Stimulated activated CD4-positive, alpha-beta T cell treated with anti-CD3 and anti-CD28 coated beads, Interleukin-12 subunit alpha, Interleukin-12 subunit beta, amount 100 ng/mL, for 4 hours (primary cell): ENCODE results near the gene FOXB2.
"Not testable (repeated sequence)": the region's sequence is repeated elsewhere in the genome, so short reads cannot be mapped to it uniquely, and the experiment has no call there.

Experiments used
- DNase-seq: peaks from one replicate; pipeline ENCODE4 v3.0.0-alpha.2; 2020

FOXB2 gene

GRCh38 chr9:77016526-77017504 is 2.6 kb upstream of the FOXB2 start:
- DNase-seq, result no peak

GRCh38 chr9:77017505-77017894 is 2.0 kb upstream of the FOXB2 start:
- DNase-seq, result no peak

DNA sequence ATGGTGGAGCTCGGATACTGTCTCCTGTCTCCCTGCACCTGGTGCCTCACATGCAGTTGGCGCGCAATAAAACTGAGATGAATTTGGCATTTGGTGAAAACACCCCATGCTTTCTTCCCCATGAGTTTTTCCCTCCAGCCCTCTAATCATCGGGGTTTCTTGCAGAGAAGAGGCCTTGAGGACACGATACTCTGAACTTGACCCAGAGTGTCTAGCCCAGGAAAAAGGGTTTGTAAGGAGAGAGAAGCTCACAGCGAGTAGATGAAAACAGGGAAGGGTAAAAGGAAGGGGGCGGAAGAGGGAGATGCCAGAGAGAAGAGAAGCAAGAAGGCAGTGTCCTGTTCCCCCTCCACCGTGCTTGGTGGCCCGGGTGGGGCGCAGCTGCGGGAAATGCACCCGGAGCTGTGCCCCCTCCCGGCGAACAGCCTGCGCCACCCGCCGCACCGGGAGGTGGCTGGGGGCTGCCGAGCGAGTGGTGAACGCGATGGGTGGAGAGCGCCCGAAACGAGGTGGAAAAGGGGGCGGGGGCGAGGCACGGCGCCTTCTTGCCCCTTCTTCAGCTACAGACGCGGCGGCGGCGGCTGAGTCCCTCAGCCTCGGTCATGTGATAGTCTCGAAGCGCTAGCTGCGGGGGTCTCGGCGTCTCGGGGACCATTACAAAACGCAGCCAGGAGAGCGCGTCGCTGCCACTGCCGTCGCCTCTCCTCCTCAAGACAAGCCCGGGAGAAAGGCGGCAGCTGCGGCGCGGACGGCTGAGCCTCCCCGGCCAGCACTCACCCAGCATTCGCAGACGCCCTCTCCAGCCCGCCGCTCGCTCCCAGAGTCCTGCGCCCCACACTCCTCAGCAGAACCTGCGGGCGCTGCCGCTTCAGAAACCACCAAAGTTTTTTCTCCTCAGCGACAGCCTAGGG is 1.1 kb upstream of the FOXB2 start:
- no peak for DNase-seq

DNA sequence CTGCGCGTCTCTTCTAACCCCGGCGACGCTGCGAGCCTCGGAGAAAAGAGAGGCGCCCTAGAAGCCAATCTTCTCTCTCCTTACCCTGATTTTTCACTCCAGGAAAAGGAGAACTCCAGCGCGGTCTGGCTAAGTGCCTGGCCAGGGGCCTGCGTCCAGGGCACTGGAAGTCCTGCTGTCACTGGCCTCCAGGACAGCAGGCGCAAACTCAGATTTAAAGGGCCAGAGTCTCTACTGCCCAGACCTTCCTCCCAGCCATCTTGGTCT is 553 bp upstream of the FOXB2 start:
- DNase-seq, result no peak

GRCh38 chr9:77019926-77020412 is 514 bp downstream of the FOXB2 start:
- no peak for DNase-seq

- no peak for DNase-seq
Observed at GRCh38 chr9:77020413-77021290, 1.2 kb downstream of the FOXB2 start.

GRCh38 chr9:77021291-77021894 is 1.9 kb downstream of the FOXB2 start:
- DNase-seq, result no peak

- DNase-seq, result no peak
Observed at GRCh38 chr9:77021922-77022782, 2.7 kb downstream of the FOXB2 start.

DNA sequence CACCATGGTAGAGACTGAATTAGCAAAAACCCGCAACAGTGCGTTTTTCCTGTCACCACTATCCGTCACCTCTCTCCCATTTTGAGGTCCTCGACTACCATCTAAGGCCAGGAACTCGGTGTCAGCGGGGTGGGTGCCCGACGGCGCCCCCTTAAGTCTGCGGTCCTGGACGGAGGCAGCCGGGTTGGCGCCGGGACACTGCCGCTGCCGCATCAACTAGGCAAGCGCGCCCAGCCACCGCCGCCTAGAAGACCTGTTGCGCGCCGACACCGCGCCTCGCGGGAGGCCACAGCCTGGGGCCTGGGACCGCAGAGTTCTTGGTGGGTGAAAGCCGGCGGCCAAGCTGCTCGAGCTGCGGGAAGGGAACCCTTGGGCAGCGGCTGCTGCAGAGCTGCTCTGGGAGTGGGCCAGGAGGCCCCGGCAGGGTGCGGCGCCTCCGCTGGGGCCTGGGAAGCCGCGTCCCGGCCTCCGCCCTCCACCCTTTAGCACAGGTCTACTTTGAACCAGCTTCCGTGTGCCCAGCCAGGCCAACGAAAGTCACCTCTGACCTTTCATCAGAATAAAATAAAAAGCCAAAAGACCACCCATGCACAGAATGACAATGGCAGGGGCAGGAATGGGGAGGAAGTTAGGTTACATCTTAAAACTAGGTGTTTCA is 3.5 kb downstream of the FOXB2 start:
- DNase-seq, result no peak

DNA sequence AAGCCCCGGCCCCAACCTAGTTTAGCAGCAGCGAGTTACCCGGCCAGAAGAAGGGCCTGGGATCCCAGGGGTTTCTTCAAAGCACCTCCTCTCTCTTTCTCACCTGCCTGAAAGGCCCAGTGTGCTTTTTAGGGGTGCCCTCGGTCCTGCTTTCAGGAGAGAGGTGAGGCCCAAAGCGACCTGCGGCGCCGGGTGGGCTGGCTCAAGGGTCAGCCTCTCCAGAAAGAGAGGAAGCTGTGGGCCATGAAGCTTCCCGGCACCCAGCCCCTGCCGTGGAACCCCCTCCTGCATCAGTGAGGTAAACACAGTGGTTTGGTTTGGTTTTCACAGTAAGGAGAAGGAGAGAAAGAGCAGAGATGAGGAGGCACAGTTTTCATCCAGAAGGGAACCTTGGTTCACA is 4.3 kb downstream of the FOXB2 start:
- no peak for DNase-seq

DNA sequence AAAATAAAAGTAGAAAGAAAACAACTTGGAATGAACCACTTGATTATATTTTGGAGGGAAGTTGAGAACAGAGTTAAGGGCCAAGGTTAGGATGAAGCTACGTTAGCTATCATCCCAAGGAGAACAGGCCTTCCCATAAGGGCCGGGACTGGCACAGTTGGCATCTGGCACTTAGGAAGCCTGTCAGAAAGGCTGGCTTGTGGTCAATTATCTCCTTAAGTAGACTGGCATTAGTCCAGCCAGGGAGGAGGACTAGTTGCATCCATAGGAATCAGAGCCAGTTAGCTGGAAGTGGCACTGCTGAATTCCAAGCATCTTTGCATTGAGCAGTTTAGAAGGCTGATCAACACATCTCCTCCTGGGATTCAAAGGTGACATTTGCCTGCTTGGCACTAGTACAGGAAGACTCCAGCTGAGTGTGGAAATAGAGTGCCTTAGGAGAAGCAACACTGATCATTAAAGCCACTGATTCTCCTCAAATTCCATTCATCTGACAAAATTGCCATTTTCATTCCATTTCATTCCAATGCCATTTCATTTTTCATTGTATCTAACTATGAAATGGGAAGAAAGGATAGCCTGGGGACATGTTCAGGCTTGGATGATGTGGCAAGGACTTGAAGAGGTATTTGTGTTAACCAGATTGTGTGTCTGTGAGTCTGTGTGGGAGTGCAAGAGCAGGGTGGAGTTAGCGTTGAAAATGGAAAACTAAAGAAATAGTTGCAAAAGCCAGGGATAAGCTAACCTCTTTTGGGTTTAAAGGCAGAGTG is 5.5 kb downstream of the FOXB2 start:
- DNase-seq, result no peak

DNA sequence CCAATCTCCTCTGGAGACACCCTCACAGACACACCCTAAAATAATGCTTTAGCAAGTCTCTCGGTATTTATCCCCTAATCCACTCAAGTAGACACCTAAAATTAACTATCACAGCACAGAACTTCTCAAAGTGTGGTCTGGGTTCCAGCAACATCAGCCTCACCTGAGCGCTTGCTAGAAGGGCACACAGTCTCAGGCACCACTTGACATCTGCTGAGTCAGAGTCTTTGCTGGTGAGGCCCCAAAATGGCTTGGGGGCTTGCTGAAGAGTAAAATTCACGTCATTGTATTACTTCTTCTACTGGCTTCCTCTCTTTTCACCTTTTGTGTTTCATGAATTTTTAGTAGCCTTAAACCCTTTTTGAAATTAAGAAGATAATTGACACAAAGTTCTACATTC is 9.0 kb downstream of the FOXB2 start:
- no peak for DNase-seq

GRCh38 chr9:77030045-77030444 is 10.6 kb downstream of the FOXB2 start:
- DNase-seq, result no peak

DNA sequence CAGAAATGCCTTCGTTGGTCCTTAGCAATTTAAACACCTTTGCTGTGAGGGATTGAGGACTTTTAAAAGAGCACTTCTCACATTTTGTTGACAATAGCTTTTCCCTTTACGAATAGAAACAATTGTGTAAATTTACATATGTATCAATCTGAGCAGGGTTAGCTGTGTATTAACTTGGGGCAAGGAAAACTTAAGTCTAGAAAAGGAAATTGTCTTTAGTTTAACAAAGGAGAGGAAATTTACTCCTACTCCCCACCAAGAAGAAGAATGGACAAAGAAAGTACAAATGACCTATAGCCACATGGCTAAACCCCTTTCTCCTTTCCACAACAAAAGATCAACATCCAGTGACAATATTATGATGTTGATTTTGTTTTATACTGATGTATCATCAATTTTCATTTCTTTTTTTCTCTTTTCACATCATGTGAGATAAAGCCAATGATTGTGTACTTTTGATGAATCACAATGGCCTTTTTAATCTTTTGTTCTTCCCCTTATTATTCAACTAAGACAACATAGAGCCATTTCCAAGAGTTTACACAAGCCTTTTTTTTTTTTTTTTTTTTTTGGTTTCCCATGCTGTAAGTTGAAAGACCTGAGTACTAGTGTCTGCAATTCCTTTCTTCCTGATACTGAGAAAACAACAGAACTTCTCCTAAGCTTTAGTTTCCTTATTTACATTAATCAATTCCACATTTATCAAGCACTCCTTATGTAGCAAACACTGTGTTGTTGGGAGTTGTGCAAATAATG is 19.0 kb downstream of the FOXB2 start:
- no peak for DNase-seq

GRCh38 chr9:77040340-77040739 is 20.9 kb downstream of the FOXB2 start:
- no peak for DNase-seq

- not testable (repeated sequence) for DNase-seq
Observed at GRCh38 chr9:77043743-77044142, 24.3 kb downstream of the FOXB2 start.

DNA sequence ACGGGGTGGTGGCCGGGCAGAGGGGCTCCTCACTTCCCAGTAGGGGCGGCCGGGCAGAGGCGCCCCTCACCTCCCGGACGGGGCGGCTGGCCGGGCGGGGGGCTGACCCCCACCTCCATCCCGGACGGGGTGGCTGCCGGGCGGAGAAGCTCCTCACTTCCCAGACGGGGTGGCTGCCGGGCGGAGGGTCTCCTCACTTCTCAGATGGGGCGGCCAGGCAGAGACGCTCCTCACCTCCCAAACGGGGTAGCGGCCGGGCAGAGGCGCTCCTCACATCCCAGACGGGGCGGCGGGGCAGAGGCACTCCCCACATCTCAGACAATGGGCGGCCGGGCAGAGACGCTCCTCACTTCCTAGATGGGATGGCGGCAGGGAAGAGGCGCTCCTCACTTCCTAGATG is 41.2 kb downstream of the FOXB2 start:
- not testable (repeated sequence) for DNase-seq

DNA sequence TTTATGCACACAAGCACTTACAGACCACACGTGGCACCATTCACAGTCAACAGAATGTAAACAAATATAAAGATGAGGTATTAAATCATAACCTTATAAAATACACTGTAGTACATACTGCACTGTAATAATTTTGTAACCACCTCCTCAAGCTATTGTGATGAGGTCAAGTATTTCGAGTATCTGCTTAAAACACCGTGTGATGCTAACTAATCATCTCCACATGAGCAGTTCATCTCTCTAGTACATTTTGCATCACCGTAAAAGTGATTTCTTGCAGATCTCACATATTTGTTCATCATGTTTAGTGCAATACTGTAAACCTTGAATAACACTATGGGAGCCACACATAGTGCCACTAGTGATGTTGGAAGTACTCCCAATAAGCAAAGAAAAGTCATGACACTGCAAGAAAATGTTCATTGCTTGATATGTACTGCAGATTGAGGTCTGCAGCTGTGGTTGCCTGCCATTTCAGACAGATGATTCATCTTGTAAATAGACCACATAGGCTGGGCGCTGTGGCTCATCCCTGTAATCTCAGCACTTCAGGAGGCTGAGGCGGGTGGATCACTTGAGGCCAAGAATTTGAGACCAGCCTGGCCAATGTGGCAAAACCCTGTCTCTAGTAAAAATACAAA is 44.3 kb downstream of the FOXB2 start:
- DNase-seq, result no peak

GRCh38 chr9:77066388-77066787 is 46.9 kb downstream of the FOXB2 start:
- DNase-seq, result no peak
